HuH-7 (cell line): ENCODE data around the gene MYCL.

ENCODE experiments used
- DNase-seq: peaks from one replicate; pipeline ENCODE4 v3.0.0; 2011; ENCODE audit warnings: low spot score

The MYCL gene

DNA sequence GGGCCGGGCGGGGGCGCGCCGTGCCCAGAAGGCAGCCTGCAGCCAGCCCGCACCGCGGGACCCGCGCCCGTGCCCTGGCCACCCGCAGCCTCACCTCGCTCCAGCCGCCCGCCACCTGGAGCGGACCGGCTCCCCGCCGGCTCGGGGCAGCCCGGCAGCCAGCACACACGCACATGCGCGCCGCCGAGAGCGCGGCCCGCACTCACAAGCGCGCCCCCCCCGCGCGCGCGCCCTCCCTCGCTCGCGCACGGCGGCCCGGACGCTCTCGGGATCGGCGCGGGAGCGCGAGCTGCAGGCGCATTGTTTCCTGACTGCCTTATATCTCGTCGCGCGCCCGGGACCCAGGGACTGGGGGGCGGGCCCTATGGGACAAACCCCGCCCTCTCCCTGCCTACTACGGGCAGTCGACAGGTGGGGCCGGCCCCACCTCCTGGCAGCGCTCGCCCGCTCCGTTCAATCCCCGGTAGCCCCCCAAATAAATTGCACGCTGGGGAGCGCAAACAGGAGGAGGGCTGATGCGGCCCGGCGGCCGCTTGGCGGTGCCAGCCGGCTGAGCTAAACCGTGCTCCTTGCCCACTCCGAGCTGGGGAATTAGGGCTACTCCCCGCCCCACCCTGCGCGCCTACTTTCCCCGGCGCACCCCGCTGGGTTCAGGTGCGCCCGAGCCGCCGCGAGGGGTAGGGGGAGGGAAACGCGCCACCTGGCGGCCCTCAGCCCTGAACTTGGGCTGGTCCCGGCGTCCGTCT lies at the start of gene MYCL:
TSS of gene MYCL (minus strand) at position 204 of the 746 bp plus-strand sequence. CDS start 483 bp downstream, outside the sequence.
- peak; percentile 92 for DNase-seq

- no peak for DNase-seq
These were observed 48.2 kb upstream of the MYCL start for GRCh38 chr1:39949891-39950290.

DNA sequence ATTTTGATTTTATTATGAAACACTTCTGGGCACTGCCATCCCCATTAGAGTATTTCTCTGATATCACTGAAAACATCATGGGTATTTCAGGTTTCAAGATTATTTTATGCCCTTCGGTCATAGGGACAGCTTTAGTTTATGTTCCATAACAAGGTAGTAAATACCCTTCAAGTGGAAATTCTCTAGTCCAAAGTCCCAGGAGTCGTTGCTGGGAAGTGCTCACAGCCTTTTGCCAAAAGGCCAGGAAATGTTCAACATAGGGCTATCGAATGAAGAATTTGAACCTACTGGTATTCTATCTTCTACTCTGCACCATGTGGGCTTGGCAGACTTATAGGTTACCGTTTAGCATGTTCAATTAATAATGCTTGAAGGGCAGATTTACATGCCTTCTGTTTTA lies 45.5 kb upstream of the MYCL start:
- no peak for DNase-seq

GRCh38 chr1:39946216-39946615 lies 44.5 kb upstream of the MYCL start:
- DNase-seq = no peak

GRCh38 chr1:39944410-39945112 lies 42.8 kb upstream of the MYCL start:
- DNase-seq = no peak

- no peak for DNase-seq
These were observed 42.0 kb upstream of the MYCL start for GRCh38 chr1:39943471-39944290.

GRCh38 chr1:39940980-39941871 lies 39.5 kb upstream of the MYCL start:
- DNase-seq = no peak

GRCh38 chr1:39940253-39940652 lies 38.5 kb upstream of the MYCL start:
- DNase-seq = no peak

GRCh38 chr1:39938856-39939255 lies 37.1 kb upstream of the MYCL start:
- DNase-seq = no peak

DNA sequence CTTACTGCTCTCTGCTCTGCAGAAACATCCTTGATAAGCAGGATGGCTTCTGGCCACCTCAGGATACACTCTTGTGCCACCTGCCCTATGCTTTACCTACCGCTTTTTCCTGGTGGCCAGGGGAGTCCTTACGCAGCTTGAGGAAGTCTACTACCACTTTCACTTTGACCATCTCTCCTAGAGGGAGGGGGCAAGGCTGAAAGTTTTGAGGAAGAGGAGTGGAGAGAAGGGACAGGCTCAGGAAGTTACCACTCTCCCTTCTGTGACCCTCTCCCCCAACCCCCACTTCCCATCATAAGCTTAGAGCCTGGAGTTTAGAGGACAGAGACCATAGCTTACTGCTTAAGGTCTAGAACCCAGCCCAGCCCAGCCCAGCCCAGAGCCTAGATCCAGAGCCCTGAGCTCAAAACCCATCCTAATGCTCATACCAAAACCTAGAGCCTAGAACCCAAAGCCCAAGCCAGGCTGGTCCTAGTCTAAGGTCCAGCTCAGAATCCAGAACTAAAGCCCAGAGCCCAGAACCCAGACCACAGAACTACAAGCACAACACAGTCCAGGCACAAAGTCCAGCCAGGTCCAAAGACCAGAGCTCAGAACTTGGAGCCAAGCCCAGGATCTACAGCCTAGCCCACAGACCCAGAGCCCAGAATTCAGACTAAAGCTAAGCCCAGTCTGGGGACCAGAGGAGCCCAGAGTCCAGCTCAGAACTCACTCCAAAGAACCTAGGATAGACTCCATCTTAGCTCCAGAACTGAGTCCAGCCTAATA lies 35.2 kb upstream of the MYCL start:
- no peak for DNase-seq

DNA sequence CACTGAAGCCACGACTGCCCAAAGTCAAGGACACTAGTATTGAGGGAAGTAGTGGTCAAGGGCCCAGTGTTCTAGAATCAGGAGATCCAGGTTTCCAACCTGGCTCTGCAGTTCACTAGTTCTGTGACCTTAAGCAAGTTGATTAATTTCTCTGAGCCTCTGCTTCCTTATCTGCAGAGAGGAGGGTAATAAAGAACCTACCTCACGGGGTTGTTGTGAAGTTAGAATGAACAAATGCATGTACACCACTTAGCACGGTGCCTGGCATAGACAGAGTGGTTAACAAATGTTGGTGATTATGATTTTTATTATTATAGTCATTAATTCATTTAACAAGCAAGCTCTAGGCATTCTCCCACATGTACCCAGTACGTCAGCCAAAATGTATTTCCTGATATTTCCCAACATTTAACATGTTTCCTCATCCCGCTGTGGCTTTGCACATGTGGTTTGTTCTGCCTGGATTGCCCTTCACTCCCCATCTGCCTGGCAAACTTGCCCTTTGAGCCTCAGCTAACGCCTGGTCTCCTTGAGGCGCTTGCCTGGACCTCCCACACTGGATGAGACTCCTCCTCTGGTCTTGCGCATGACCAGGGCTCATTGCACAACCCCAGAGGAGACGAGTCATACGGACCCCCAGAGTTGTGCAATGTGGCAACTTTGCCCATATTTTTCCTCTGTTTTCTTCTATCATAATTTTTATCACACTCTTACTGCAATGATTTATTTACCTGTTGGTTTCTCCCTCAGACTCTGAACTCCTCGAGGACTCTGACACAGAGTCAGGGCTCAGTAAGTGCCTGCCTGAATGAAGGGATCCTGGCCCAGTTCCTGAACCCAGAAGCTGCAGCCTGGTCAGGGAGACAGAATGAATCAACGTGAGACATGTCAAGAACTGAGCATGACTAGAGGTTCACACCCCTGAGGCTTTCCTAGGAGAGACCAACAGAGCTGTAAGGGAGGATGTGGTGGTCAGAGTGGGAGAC lies 32.5 kb upstream of the MYCL start:
- peak; percentile 81 for DNase-seq

DNA sequence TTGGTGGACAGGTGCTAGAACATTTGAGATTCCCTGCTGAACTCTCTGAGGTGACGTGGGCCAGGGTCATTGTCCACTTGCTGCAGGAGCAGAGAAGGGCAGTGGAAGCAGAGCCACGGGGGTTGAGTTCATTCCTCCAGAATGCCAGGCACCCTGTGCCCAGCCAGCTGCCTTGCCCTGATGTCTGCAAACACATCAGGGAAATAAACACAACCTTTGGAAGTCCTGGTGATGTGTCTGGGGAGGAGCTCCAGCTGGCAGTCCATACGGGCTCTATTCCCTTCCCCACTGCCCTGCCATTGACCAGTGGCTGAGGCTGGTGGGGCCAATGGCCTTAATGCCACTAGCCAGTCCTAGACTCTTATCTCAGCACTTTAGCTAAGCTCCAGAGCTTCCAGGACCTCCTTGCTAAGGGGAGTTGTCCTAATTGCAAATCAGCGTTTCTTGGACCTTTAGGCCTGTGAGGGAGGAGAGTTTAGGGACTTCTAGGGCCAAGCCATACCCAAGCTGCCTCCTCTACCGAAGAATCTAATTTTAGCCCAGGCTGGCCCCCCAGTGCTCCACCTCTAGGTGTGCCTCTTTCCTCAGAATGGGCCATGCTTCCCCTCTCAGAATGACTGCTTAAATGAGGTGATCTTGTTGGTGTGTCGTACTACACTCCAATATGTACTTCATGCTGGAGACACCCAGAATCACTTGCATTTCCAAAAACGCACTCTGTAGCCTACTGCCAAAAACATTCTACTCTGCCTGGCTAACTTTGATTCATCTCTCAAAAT lies 27.3 kb upstream of the MYCL start:
- DNase-seq = no peak

- no peak for DNase-seq
These were observed 25.8 kb upstream of the MYCL start for GRCh38 chr1:39927538-39927937.

GRCh38 chr1:39926820-39927219 lies 25.1 kb upstream of the MYCL start:
- no peak for DNase-seq

DNA sequence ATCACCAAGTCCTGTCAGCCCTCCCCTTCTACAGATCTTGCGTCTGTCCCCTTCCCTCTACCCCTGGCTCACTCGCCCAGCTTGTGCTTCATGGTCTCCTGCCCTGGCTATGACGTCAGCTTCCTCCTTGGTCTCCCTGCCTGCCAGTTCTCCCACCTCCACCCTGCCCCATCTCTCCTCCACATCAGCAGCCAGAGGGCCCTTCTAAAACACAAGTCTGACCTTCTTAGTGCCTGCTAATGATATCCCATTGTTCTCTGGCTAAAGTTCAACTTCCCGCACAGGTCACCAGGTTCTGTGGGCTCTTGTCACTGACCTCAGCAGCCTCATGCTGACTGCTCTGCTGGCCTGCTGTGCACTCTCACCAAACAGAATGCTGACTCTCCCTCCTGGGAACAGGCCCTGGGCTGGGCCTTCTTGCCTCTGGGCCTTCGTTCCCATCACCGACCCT lies 24.7 kb upstream of the MYCL start:
- no peak for DNase-seq

DNA sequence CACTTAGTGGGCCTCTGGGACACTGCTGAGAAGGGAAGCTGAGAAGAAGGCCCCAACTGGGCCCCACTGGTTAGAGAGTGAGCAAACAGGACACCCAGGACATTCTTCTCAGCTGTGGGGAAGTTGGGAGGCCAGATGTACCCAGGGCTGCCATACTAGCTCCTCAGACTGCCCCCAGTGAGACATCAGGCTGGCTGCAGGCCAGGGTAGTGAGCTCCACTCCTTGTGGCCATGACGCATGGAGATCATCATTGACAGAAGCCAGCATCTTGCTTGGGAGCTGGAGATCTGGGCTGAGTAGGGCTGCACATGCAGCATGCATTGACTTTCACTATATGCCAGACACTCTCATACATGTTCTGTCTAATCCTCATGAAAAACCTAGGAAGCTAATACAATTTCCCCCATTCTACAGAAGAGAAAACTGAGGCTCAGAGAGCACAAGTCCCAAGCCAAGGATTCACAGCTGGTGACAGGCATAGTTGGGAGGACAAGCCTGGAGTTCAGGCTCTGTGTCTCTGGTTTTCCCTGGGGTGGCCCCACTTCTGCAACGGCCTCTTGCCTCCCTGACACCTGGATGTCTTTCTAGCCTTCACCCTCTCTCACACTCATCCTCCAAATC lies 24.1 kb upstream of the MYCL start:
- no peak for DNase-seq

DNA sequence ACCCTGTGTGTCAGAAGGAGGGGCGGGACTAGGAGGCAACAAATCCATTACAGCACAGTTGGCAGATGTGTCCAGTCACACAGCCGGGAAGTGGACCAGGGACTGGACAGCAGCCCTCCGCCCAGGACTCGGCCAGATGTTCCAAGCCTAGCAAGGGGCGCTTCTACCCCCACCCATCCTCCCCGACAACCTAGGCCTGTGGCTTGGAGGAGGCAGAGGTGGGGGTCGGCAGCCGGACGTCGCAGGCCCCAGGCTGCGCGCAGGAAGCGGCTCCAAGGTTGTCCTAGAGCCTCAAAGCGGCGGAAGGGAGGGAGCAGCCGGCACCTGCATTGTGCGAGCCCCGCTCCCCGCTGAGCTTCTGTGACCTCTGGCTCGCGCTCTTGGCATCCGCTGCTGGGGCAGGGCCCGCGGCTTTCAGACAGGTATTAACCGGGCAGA lies 20.6 kb upstream of the MYCL start:
- no peak for DNase-seq

DNA sequence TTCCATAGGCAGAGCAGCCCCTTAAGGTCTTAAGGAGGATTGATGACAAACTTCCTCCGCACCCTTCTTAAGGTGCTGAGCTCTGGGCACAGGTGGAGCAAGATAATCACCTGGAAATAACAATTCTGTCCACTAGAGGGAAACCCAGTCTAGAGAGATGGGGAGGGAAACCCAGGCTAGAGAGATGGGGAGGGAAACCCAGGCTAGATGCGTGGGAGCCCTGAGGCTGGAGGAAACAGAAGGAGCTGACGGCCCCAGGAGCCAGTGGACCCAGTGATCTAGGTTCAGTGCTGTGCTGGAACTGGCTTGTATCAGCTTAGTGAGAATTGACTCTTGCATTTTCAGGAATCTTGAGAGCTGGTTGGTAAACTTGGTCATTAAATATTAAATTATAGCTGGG lies 17.8 kb upstream of the MYCL start:
- DNase-seq = peak; percentile 91
